MCF 10A (cell line): ENCODE data around the gene PLEKHB1. TPM values are rescaled to one million over a fixed set of nuclear protein-coding genes. Genes with fewer than 3 reads are reported as not detected.

ENCODE experiments used
- BruUV-seq: library from RNA; stranded (reverse); fragments of 400-500 nt; replicated peaks from 2 replicates; lab custom pipeline; 2021; lab: Mats Ljungman, UMichigan
- CTCF ChIA-PET: fragments of 300-600 bp; sonication (Branson Sonifier 250); formaldehyde crosslinking; extraction: SDS; loops from one replicate; lab custom pipeline; 2021; ENCODE audit warnings: antibody characterized with exemption, inconsistent platforms; lab: Yijun Ruan, JAX
- POLR2A ChIA-PET: fragments of 300-600, 350-650 bp; sonication (Branson Sonifier 250); formaldehyde crosslinking; extraction: SDS; loops from one replicate; lab custom pipeline; 2020; ENCODE audit warnings: antibody characterized with exemption, inconsistent platforms; lab: Yijun Ruan, JAX
- DNase-seq: peaks from one replicate; pipeline ENCODE4 v3.0.0-alpha.2; 2018; ENCODE audit not compliant: unreplicated experiment
- H3K27ac Mint-ChIP-seq: one replicate; pipeline ENCODE4 v1.8.0; 2022; ENCODE audit warnings: mild to moderate bottlenecking, low read depth, mixed read lengths; ENCODE audit not compliant: unreplicated experiment
- H3K27me3 Mint-ChIP-seq: one replicate; pipeline ENCODE4 v1.8.0; 2022; ENCODE audit warnings: mixed read lengths; ENCODE audit not compliant: insufficient read depth, unreplicated experiment
- H3K36me3 Mint-ChIP-seq: one replicate; pipeline ENCODE4 v1.8.0; 2022; ENCODE audit warnings: mild to moderate bottlenecking, moderate library complexity, mixed read lengths; ENCODE audit not compliant: insufficient read depth, unreplicated experiment
- H3K4me1 Mint-ChIP-seq: one replicate; pipeline ENCODE4 v1.8.0; 2022; ENCODE audit warnings: mixed read lengths; ENCODE audit not compliant: insufficient read depth, unreplicated experiment
- H3K4me3 Mint-ChIP-seq: one replicate; pipeline ENCODE4 v1.8.0; 2022; ENCODE audit warnings: mild to moderate bottlenecking, moderate library complexity, mixed read lengths; ENCODE audit not compliant: unreplicated experiment
- H3K9me3 Mint-ChIP-seq: one replicate; pipeline ENCODE4 v1.8.0; 2022; ENCODE audit warnings: mixed read lengths; ENCODE audit not compliant: unreplicated experiment
- intact Hi-C: fragments of 100-400 bp; cut with micrococcal nuclease; formaldehyde crosslinking; loops from 2 replicates; pipeline ENCODE4 v1.14.1; 2022
- total RNA-seq: library from RNA; stranded (reverse); gene quantifications from 2 replicates; pipeline ENCODE4 v1.2.3, GENCODE V29; 2022
- TF ChIP-seq, protein P1 (sequence below): fragments of 200-600 bp; IDR thresholded peaks from one replicate; pipeline ENCODE4 v1.8.0; 2022; ENCODE audit warnings: antibody characterized with exemption, mild to moderate bottlenecking; ENCODE audit not compliant: unreplicated experiment

PLEKHB1 gene
- total RNA-seq, 1 experiment from 2014 or later = not detected

DNA sequence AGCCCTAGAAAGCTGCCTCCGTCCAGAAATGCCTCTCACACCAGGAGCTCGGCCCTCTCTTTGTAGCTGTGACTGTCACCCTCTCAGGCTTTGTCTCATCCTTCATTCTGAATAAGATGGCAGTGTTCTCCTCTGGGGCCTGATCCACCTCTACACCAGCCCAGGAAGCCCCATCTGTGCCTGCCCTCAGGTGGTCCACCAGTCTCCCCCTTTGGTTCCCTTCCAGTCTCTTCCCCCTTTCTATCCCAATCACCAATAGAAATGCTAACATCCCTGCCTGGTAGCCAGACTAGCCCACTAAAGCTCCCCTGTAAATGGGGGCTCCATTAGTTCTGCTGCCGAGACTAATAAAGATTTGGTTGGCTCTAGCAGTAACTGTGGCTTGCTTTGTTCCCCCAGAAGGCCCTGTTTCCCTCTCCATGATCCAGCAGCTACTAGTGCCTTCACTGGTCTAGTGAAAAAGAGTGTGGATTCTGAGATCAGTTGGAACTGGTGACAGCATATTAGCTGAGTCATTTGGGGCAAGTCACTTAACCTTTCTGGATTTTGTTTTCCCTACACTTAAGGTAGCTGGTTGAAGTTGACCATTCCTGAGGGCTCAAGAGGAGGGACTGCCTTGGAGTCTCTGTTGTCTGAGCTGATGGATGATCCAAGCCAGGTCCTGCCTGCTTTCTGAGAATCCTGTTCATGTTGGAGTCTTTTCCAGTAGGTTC, 16.2 kb downstream of the PLEKHB1 start:
- no peak for DNase-seq
- intact Hi-C loops = no loop called here
- TF ChIP-seq, protein P1, sequence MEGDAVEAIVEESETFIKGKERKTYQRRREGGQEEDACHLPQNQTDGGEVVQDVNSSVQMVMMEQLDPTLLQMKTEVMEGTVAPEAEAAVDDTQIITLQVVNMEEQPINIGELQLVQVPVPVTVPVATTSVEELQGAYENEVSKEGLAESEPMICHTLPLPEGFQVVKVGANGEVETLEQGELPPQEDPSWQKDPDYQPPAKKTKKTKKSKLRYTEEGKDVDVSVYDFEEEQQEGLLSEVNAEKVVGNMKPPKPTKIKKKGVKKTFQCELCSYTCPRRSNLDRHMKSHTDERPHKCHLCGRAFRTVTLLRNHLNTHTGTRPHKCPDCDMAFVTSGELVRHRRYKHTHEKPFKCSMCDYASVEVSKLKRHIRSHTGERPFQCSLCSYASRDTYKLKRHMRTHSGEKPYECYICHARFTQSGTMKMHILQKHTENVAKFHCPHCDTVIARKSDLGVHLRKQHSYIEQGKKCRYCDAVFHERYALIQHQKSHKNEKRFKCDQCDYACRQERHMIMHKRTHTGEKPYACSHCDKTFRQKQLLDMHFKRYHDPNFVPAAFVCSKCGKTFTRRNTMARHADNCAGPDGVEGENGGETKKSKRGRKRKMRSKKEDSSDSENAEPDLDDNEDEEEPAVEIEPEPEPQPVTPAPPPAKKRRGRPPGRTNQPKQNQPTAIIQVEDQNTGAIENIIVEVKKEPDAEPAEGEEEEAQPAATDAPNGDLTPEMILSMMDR = no peak

GRCh38 chr11:73663604-73664495, 17.5 kb downstream of the PLEKHB1 start:
- CTCF ChIA-PET = interaction anchor here (1.6 to 5.2 kb wide), 5 partner anchors 38 to 357 kb away, joined by 5 to 82 read pairs (median 12); no protein-coding TSS in a partner anchor

More for the DNA sequence above, 16.2 kb downstream of the PLEKHB1 start:
- H3K27ac Mint-ChIP-seq = no peak overlapping the region
- BruUV-seq = no TSS peak
- POLR2A ChIA-PET = interaction anchor here (2.5 kb wide), 1 partner anchor 37 kb away, joined by 11 read pairs; no protein-coding TSS in a partner anchor
- no peaks in the 10 kb centered on the region for H3K9me3 Mint-ChIP-seq
- peaks cover 7% of the 10 kb centered on the region for H3K36me3 Mint-ChIP-seq
- no peak overlapping the region for H3K4me3 Mint-ChIP-seq
- no peaks in the 10 kb centered on the region for H3K27me3 Mint-ChIP-seq
- CTCF ChIA-PET = interaction anchor here (0.6 to 5.2 kb wide), 18 partner anchors 8 to 482 kb away, joined by 3 to 82 read pairs (median 6); no protein-coding TSS in a partner anchor
- no peaks in the 10 kb centered on the region for H3K4me1 Mint-ChIP-seq

DNA sequence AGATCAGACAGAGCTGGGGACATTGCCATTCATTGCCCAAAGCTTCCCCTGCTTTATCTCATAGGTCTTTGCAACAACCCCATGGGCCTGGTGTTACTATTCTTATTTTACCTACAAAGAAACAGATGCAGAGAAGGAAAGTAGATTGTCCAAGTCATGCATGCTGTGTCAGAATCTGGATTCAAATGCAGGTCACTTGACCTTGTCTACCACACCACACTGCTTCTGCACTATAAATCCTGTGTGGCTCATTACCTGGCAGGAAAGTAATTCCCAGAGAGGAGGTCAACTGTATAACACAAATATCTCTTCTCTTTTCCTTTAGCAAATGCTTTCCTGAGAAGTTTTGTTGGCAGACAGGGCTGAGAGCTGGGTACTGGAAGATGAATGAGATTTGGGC, 18.5 kb downstream of the PLEKHB1 start:
- no peaks in the 10 kb centered on the region for H3K27me3 Mint-ChIP-seq
- no peak for DNase-seq
- no TSS peak for BruUV-seq
- CTCF ChIA-PET = interaction anchor here (2.0 to 2.3 kb wide), 2 partner anchors 314 to 358 kb away, joined by 8 read pairs; no protein-coding TSS in a partner anchor
- peaks cover 14% of the 10 kb centered on the region for H3K36me3 Mint-ChIP-seq
- no peak overlapping the region for H3K4me3 Mint-ChIP-seq
- intact Hi-C loops = no loop called here
- H3K9me3 Mint-ChIP-seq = no peaks in the 10 kb centered on the region
- TF ChIP-seq, protein P1 = no peak
- POLR2A ChIA-PET = interaction anchor here (1.0 kb wide), 1 partner anchor 11 kb away, joined by 3 read pairs; no protein-coding TSS in a partner anchor
- H3K27ac Mint-ChIP-seq = no peak overlapping the region
- no peaks in the 10 kb centered on the region for H3K4me1 Mint-ChIP-seq

More at GRCh38 chr11:73663604-73664495, 17.5 kb downstream of the PLEKHB1 start:
- H3K36me3 Mint-ChIP-seq = peaks cover 12% of the 10 kb centered on the region
- H3K9me3 Mint-ChIP-seq = no peaks in the 10 kb centered on the region
- H3K27ac Mint-ChIP-seq = no peak overlapping the region
- TF ChIP-seq, protein P1 = no peak
- H3K4me3 Mint-ChIP-seq = no peak overlapping the region
- no TSS peak for BruUV-seq
- H3K27me3 Mint-ChIP-seq = no peaks in the 10 kb centered on the region
- DNase-seq = no peak
- H3K4me1 Mint-ChIP-seq = no peaks in the 10 kb centered on the region
- POLR2A ChIA-PET = interaction anchor here (0.7 kb wide), 1 partner anchor 19 kb away, joined by 3 read pairs; no protein-coding TSS in a partner anchor
- intact Hi-C loops = no loop called here
